ENCODE results near the gene CAVIN2.

DNA sequence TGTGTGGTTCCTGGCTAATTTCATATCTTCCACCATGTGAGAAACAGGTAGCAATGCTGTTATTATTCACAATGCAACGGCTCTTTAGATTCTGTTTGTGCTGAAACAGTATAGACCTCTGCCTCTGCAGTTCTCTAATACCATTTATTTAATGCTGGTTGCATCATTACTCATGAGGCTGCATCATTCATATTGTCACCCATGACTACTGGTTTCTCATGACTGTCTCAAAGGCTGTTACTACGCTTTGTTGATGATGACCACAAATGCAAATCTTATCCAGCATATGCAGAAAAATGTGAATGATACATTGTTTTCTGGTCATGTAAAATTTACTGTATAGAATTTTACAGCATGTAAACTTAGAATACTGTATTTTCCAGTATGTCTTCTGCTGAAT, 22.5 kb downstream of the CAVIN2 start:
- TF ChIP-seq, protein P1, sequence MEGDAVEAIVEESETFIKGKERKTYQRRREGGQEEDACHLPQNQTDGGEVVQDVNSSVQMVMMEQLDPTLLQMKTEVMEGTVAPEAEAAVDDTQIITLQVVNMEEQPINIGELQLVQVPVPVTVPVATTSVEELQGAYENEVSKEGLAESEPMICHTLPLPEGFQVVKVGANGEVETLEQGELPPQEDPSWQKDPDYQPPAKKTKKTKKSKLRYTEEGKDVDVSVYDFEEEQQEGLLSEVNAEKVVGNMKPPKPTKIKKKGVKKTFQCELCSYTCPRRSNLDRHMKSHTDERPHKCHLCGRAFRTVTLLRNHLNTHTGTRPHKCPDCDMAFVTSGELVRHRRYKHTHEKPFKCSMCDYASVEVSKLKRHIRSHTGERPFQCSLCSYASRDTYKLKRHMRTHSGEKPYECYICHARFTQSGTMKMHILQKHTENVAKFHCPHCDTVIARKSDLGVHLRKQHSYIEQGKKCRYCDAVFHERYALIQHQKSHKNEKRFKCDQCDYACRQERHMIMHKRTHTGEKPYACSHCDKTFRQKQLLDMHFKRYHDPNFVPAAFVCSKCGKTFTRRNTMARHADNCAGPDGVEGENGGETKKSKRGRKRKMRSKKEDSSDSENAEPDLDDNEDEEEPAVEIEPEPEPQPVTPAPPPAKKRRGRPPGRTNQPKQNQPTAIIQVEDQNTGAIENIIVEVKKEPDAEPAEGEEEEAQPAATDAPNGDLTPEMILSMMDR (conservative IDR thresholded peaks at IDR 0.05; ENCODE audit: low read length), result no peak
- TF ChIP-seq EZH2phosphoT487 (IDR thresholded peaks at IDR 0.05; ENCODE audit: borderline replicate concordance), result no peak
